Mesodermal cell (in vitro differentiated cells): Measurements from ENCODE around the gene DOCK4.

Source experiments
- H3K27ac ChIP-seq: 2 replicates; pipeline ENCODE4 v1.7.0; 2013; ENCODE audit warnings: mild to moderate bottlenecking, low read depth, low read length, moderate library complexity; ENCODE audit not compliant: severe bottlenecking
- H3K36me3 ChIP-seq: 2 replicates; pipeline ENCODE4 v1.7.1; 2013; ENCODE audit warnings: mild to moderate bottlenecking, low read length, moderate library complexity; ENCODE audit not compliant: control insufficient read depth, insufficient read depth
- H3K4me1 ChIP-seq: one replicate; pipeline ENCODE4 v1.7.1; 2013; ENCODE audit warnings: mild to moderate bottlenecking, low read length; ENCODE audit not compliant: insufficient read depth, control insufficient read depth, poor library complexity, severe bottlenecking
- H3K4me3 ChIP-seq: 2 replicates; pipeline ENCODE4 v1.7.0; 2013; ENCODE audit warnings: low read length, control low read depth, mild to moderate bottlenecking; ENCODE audit not compliant: insufficient read depth, poor library complexity, severe bottlenecking; ENCODE audit errors: extremely low read depth
- H3K9me3 ChIP-seq: 2 replicates; pipeline ENCODE4 v1.7.1; 2013; ENCODE audit warnings: mild to moderate bottlenecking, low read length, moderate library complexity; ENCODE audit not compliant: control insufficient read depth
- WGBS, 2 experiments: methylation state at CpG; one replicate each; pipeline ENCODE4 v1.1.5; 2013; ENCODE audit warnings: missing lambda C conversion rate in 2 of 2; ENCODE audit not compliant: insufficient coverage in 2 of 2; 5-methylcytosine and 5-hydroxymethylcytosine counted together

DOCK4 gene

GRCh38 chr7:112068967-112069366 is 137.2 kb downstream of the DOCK4 start:
- no peak overlapping the region for H3K4me3 ChIP-seq
- 86 to 100% methylated on average over 3 of the region's 4 CpGs for WGBS, 2 experiments
- H3K27ac ChIP-seq: no peak overlapping the region
- H3K9me3 ChIP-seq: no peaks in the 10 kb centered on the region
- H3K4me1 ChIP-seq: peaks cover 9% of the 10 kb centered on the region
- no peaks in the 10 kb centered on the region for H3K36me3 ChIP-seq

- H3K4me1 ChIP-seq: peaks cover 9% of the 10 kb centered on the region
- no peak overlapping the region for H3K27ac ChIP-seq
- no peaks in the 10 kb centered on the region for H3K36me3 ChIP-seq
- H3K4me3 ChIP-seq: no peak overlapping the region
- H3K9me3 ChIP-seq: no peaks in the 10 kb centered on the region
- WGBS, 2 experiments: 86 to 88% methylated on average over 1 of the region's 5 CpGs
Observed at GRCh38 chr7:112067632-112068540, 138.3 kb downstream of the DOCK4 start.

DNA sequence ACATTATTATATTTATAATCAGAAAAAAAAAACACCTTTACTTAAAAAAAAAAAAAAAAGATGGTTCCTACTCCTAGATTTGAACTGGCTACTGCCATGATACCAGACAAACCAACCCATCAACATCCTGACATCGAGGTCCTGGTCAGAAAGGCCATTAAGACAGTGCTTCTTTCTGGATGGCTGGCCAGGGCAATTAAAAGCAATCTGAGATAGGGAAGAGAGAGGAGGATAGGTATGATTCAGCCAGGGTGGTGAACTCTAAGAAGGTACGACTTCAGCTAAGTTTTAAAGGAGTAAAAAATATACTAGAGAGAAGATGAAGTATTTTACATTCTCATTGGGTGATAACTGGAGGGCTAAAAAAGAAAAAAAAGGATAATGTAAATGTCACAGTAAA is 139.0 kb downstream of the DOCK4 start:
- Histone ChIP-seq H3K36me3 (no peaks in the 10 kb centered on the region), H3K9me3 (no peaks in the 10 kb centered on the region), H3K4me1 (peaks cover 2% of the 10 kb centered on the region), H3K27ac (no peak overlapping the region), H3K4me3 (no peak overlapping the region)
- WGBS, 2 experiments: 96 to 100% methylated on average over 1 to 2 of the region's 2 CpGs

DNA sequence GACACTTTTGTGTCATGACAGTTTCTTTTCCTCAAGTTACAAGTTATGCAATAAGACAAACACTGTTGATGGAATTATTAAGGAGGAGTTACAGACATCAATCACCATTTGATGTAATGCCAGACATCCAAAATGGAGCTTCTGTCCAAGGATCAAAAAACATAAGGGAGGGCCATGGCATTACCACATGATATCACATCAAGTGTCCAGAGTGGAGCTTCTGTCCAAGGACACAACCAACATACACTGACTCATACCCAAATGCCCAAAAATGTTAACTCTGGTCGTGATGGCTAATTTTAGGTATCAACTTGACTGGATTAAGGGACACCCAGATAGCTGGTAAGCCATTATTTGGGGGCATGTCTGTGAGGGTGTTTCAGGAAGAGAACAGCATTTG is 140.4 kb downstream of the DOCK4 start:
- Histone ChIP-seq H3K4me3 (no peak overlapping the region), H3K4me1 (no peaks in the 10 kb centered on the region), H3K9me3 (no peaks in the 10 kb centered on the region), H3K27ac (no peak overlapping the region), H3K36me3 (no peaks in the 10 kb centered on the region)
- WGBS, 2 experiments: 100% methylated on average over 1 of the region's 1 CpG; no CpG with 5 or more reads in 1 of the 2 experiments

DNA sequence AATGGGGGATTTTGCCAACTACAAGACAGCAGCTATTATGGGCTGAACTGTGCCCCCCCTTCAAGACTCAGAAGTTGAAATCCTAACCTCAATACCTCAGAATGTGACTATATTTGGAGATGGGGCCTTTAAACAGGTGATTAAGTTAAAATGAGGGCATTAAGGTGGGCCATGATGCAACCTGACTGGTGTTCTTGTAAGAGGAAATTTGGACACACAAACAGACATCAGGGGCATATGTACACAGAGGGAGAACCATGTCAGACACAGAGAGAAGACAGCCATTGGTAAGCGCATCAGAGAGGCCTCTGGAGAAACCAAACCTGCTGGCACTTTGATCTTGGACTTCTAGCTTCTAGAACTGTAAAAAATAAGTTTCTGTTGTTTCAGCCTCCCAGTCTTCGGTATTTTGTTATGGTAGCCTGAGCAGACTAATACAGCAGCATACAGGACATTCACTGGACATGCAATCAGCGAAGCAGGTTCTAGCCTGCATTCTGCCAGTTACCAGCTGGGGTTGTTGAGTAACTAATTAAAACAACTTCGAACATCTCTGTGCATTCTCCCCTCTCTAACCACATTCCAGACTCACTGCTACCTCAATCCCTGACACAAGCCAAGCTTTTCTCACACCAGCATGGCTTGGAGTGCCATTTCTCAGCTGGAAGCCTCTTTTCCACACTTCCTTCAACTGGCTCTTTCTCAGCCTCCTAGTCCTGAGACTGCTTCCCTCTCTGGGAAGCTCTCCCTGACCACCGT is 141.4 kb downstream of the DOCK4 start:
- WGBS, 2 experiments: 88 to 92% methylated on average over 2 to 4 of the region's 5 CpGs
- Histone ChIP-seq H3K27ac (no peak overlapping the region), H3K4me3 (no peak overlapping the region), H3K4me1 (no peaks in the 10 kb centered on the region), H3K36me3 (no peaks in the 10 kb centered on the region), H3K9me3 (no peaks in the 10 kb centered on the region)

- no peaks in the 10 kb centered on the region for H3K4me1 ChIP-seq
- 83 to 100% methylated on average over 1 to 2 of the region's 2 CpGs for WGBS, 2 experiments
- no peak overlapping the region for H3K27ac ChIP-seq
Observed at GRCh38 chr7:112063974-112064373, 142.2 kb downstream of the DOCK4 start.

GRCh38 chr7:112061051-112061450 is 145.1 kb downstream of the DOCK4 start:
- Histone ChIP-seq H3K27ac (no peak overlapping the region), H3K9me3 (no peaks in the 10 kb centered on the region), H3K36me3 (no peaks in the 10 kb centered on the region), H3K4me3 (no peak overlapping the region), H3K4me1 (peaks cover 4% of the 10 kb centered on the region)
- 83% methylated on average over 1 of the region's 3 CpGs; no CpG with 5 or more reads in 1 of the 2 experiments for WGBS, 2 experiments

More at GRCh38 chr7:112063974-112064373, 142.2 kb downstream of the DOCK4 start:
- Histone ChIP-seq H3K36me3 (no peaks in the 10 kb centered on the region), H3K9me3 (no peaks in the 10 kb centered on the region), H3K4me3 (no peak overlapping the region)

- H3K4me1 ChIP-seq: peaks cover 4% of the 10 kb centered on the region
- no peak overlapping the region for H3K27ac ChIP-seq
- no peaks in the 10 kb centered on the region for H3K9me3 ChIP-seq
- no CpG with 5 or more reads among the region's 2 CpGs for WGBS, 2 experiments
- no peak overlapping the region for H3K4me3 ChIP-seq
- no peaks in the 10 kb centered on the region for H3K36me3 ChIP-seq
Observed at GRCh38 chr7:112060625-112061024, 145.6 kb downstream of the DOCK4 start.

- no peak overlapping the region for H3K4me3 ChIP-seq
- no peaks in the 10 kb centered on the region for H3K9me3 ChIP-seq
- WGBS, 2 experiments: no CpG with 5 or more reads among the region's 1 CpG
- peaks cover 4% of the 10 kb centered on the region for H3K4me1 ChIP-seq
- H3K27ac ChIP-seq: no peak overlapping the region
- H3K36me3 ChIP-seq: no peaks in the 10 kb centered on the region
Observed at GRCh38 chr7:112059675-112060074, 146.5 kb downstream of the DOCK4 start.

GRCh38 chr7:112058686-112059085 is 147.5 kb downstream of the DOCK4 start:
- Histone ChIP-seq H3K4me3 (no peak overlapping the region), H3K27ac (no peak overlapping the region), H3K4me1 (peaks cover 4% of the 10 kb centered on the region), H3K9me3 (no peaks in the 10 kb centered on the region), H3K36me3 (no peaks in the 10 kb centered on the region)
- 78% methylated on average over 1 of the region's 1 CpG; no CpG with 5 or more reads in 1 of the 2 experiments for WGBS, 2 experiments
